HepG2 (cell line): ENCODE data around the gene IFT122. TPM values are rescaled to one million over a fixed set of nuclear protein-coding genes. Genes with fewer than 3 reads are reported as not detected.

Experiments used
- ATAC-seq: fragments of 200-7000 bp; cut with Tn5 transposase; 3 replicates; pipeline ENCODE4 v1.9.1; 2020; ENCODE audit warnings: mild to moderate bottlenecking, moderate library complexity
- BruUV-seq: library from RNA; stranded (reverse); fragments of 400-500 nt; replicated peaks from 2 replicates; lab custom pipeline; 2021; lab: Mats Ljungman, UMichigan
- CTCF ChIA-PET: fragments of 300-600 bp; formaldehyde crosslinking; extraction: SDS; loops from one replicate; lab custom pipeline; 2021; ENCODE audit warnings: low total read pairs, inconsistent platforms, low intra/inter-chr PET ratio; lab: Yijun Ruan, JAX
- POLR2A ChIA-PET: fragments of 350-600 bp; sonication (Branson Sonifier 250); formaldehyde crosslinking; loops from one replicate; lab custom pipeline; 2020; ENCODE audit warnings: antibody characterized with exemption, inconsistent platforms; lab: Yijun Ruan, JAX
- DNase-seq: peaks from one replicate; pipeline ENCODE4 v3.0.0-alpha.2; 2015; ENCODE audit warnings: low spot score
- FAIRE-seq: peaks from 3 replicates; lab custom pipeline; 2011; peaks lifted over from hg19 to GRCh38; lab: Jason Lieb, UNC
- H2AFZ ChIP-seq: one replicate; pipeline ENCODE4 v1.6.1; 2011; ENCODE audit warnings: low read length, inconsistent platforms
- H3K27ac ChIP-seq: fragments of 300-600 bp; 3 replicates; pipeline ENCODE4 v1.8.0; 2011; ENCODE audit warnings: mixed run types, mild to moderate bottlenecking, mixed read lengths, low read length, inconsistent platforms; ENCODE audit not compliant: insufficient read depth; ENCODE audit errors: extremely low read length
- H3K27me3 ChIP-seq, 2 experiments: fragments of 200-600 bp in 1 of 2; 2 replicates in 1 of 2; 3 replicates in 1 of 2; pipeline versions ENCODE4 v1.6.0 to v1.8.0; 2011; ENCODE audit warnings: low read length in 2 of 2, mild to moderate bottlenecking in 2 of 2, moderate library complexity in 2 of 2, inconsistent platforms in 1 of 2; ENCODE audit not compliant: insufficient read depth in 2 of 2, control insufficient read depth in 1 of 2
- H3K36me3 ChIP-seq, 2 experiments: fragments of 200-600 bp in 1 of 2; replicated peaks in 1 of 2; 2 replicates in 1 of 2; 3 replicates in 1 of 2; pipeline versions ENCODE4 v1.5.1 to v1.8.0; 2011; ENCODE audit warnings: low read length in 2 of 2, inconsistent platforms in 1 of 2; ENCODE audit not compliant: insufficient read depth in 2 of 2, control insufficient read depth in 1 of 2
- H3K4me1 ChIP-seq: 2 replicates; pipeline ENCODE4 v1.5.1; 2012; ENCODE audit warnings: low read length, inconsistent platforms; ENCODE audit not compliant: insufficient read depth
- H3K4me2 ChIP-seq: 2 replicates; pipeline ENCODE4 v1.6.0; 2011; ENCODE audit warnings: low read depth, low read length, inconsistent platforms
- H3K4me3 ChIP-seq, 3 experiments: fragments of 200-600 bp in 1 of 3; sonication (generic), shearing (Covaris generic) in 1 of 3; replicated peaks in 1 of 3; 2 replicates each; pipeline ENCODE4 v1.5.1; 2011 to 2016; ENCODE audit warnings: low read length in 3 of 3, inconsistent platforms in 2 of 3, low read depth in 2 of 3, mild to moderate bottlenecking in 2 of 3, control low read depth in 1 of 3, mixed read lengths in 1 of 3; ENCODE audit not compliant: insufficient read depth in 1 of 3
- H3K79me2 ChIP-seq: one replicate; pipeline ENCODE4 v1.6.1; 2011; ENCODE audit warnings: low read length, inconsistent platforms; ENCODE audit not compliant: insufficient read depth
- H3K9ac ChIP-seq: 2 replicates; pipeline ENCODE4 v1.6.0; 2011; ENCODE audit warnings: mild to moderate bottlenecking, low read depth, low read length, inconsistent platforms; ENCODE audit not compliant: insufficient read depth
- H3K9me3 ChIP-seq: 2 replicates; pipeline ENCODE4 v1.5.1; 2012; ENCODE audit warnings: mild to moderate bottlenecking, low read length
- H4K20me1 ChIP-seq: 2 replicates; pipeline ENCODE4 v1.6.0; 2011; ENCODE audit warnings: inconsistent platforms, mild to moderate bottlenecking, low read length, moderate library complexity; ENCODE audit not compliant: insufficient read depth
- AHR ChIP-seq: IDR thresholded peaks from 2 replicates; pipeline ENCODE4 v1.6.1; 2018; ENCODE audit warnings: missing genetic modification reagents, missing compliant biosample characterization
- NFKB2 ChIP-seq: sonication (generic); formaldehyde crosslinking; IDR thresholded peaks from 2 replicates; pipeline ENCODE4 v1.4.0; 2020; ENCODE audit warnings: missing genetic modification reagents, borderline replicate concordance
- PRDM15 ChIP-seq: sonication (generic); formaldehyde crosslinking; IDR thresholded peaks from 2 replicates; pipeline ENCODE4 v1.4.0; 2020; ENCODE audit warnings: missing genetic modification reagents
- RBAK ChIP-seq: sonication (generic); formaldehyde crosslinking; IDR thresholded peaks from 2 replicates; pipeline ENCODE4 v1.5.1; 2020; ENCODE audit warnings: mild to moderate bottlenecking, missing genetic modification reagents
- THAP9 ChIP-seq: sonication (generic); formaldehyde crosslinking; IDR thresholded peaks from 2 replicates; pipeline ENCODE4; 2020; ENCODE audit warnings: missing genetic modification reagents, mild to moderate bottlenecking, borderline replicate concordance
- ZNF180 ChIP-seq: sonication (generic); formaldehyde crosslinking; IDR thresholded peaks from 2 replicates; pipeline ENCODE4 v1.4.0; 2020; ENCODE audit warnings: low read depth, missing genetic modification reagents, borderline replicate concordance
- ZNF577 ChIP-seq: sonication (generic); formaldehyde crosslinking; IDR thresholded peaks from 2 replicates; pipeline ENCODE4 v1.4.0; 2020; ENCODE audit warnings: mild to moderate bottlenecking, low read depth, missing genetic modification reagents, borderline replicate concordance
- ZNF629 ChIP-seq: sonication (generic); formaldehyde crosslinking; conservative IDR thresholded peaks from 2 replicates; pipeline ENCODE4 v1.5.0; 2020; ENCODE audit warnings: missing genetic modification reagents
- WGBS: methylation state at CpG from one replicate; pipeline ENCODE4 v1.1.6; 2017; ENCODE audit warnings: low lambda C conversion rate; 5-methylcytosine and 5-hydroxymethylcytosine counted together
- in situ Hi-C: cut with HindIII; loops from 2 replicates; pipeline ENCODE4 v1.10.0; 2017; ENCODE audit warnings: low pct_unique_long_range_greater_than_20kb; ENCODE audit not compliant: extremely low pct_ligation_motif_present
- intact Hi-C: fragments of 100-400 bp; cut with micrococcal nuclease; formaldehyde crosslinking; loops from one replicate; pipeline ENCODE4 v1.10.0; 2022; ENCODE audit not compliant: unreplicated experiment
- polyA plus RNA-seq, 8 experiments: library from polyadenylated mRNA; depleted of rRNA in 3 of 8; stranded (reverse) in 7 of 8; unstranded in 1 of 8; fragments of >200 nt; fragmentation: Illumina TruSeq in 4 of 8; extraction: Trizol in 4 of 8; gene quantifications; 2 replicates each; pipeline versions ENCODE4 v1.2.1 to v1.2.3, GENCODE V29; 2011 to 2016; ENCODE audit warnings: low read depth in 4 of 8, missing spikeins in 1 of 8, mixed read lengths in 1 of 8; ENCODE audit not compliant: insufficient read depth in 1 of 8
- total RNA-seq, 5 experiments: library from RNA; depleted of rRNA; stranded (reverse); fragments of >200 nt; fragmentation: Illumina TruSeq; extraction: Trizol; gene quantifications; 2 replicates each; pipeline ENCODE4 v1.2.3, GENCODE V29; 2016; ENCODE audit warnings: low read depth in 1 of 5

Gene IFT122
- total and polyA plus RNA-seq, 2 of the 13 experiments (the other 11 are each of a cell fraction or from before 2014, with no cell fraction given) = 10.1 to 10.3 TPM

- TF ChIP-seq NFKB2 (CRISPR knock-in tag) (no peak), ZNF180 (no peak)
These were observed 63.7 kb downstream of the IFT122 start (continued) for GRCh38 chr3:129503471-129504291.

- no peak overlapping the region for H3K9ac ChIP-seq
- no TSS peak for BruUV-seq
- intact Hi-C loops = no loop called here
- CTCF ChIA-PET = no interaction called here
- no peaks in the 10 kb centered on the region for H3K79me2 ChIP-seq
- H2AFZ ChIP-seq = no peak overlapping the region
- no peak overlapping the region for H3K27ac ChIP-seq
- in situ Hi-C loops = no loop called here
- 0 out of 2 replicates have a peak, but pooled peaks have one; percentile 6 for TF ChIP-seq ZNF629 (CRISPR knock-in tag)
- TF ChIP-seq AHR (CRISPR knock-in tag) = no peak
- TF ChIP-seq RBAK = no peak
- peaks cover 8 to 9% of the 10 kb centered on the region in 2 experiments; a peak in 3 of 5 replicates for H3K36me3 ChIP-seq
- peaks cover 41% of the 10 kb centered on the region for H3K4me1 ChIP-seq
- FAIRE-seq = no peak
- ATAC-seq = no peak
- no peaks in the 10 kb centered on the region for H4K20me1 ChIP-seq
- no peak overlapping the region for H3K4me3 ChIP-seq
- DNase-seq = no peak
- WGBS = 95% methylated on average over 5 of the region's 5 CpGs
- H3K4me2 ChIP-seq = no peak overlapping the region
- no peaks in the 10 kb centered on the region for H3K27me3 ChIP-seq
- POLR2A ChIA-PET = no interaction called here
- H3K9me3 ChIP-seq = no peaks in the 10 kb centered on the region
These were observed 64.6 kb downstream of the IFT122 start for GRCh38 chr3:129504471-129505100.

GRCh38 chr3:129505341-129505740 is 65.3 kb downstream of the IFT122 start:
- no peaks in the 10 kb centered on the region for H3K9me3 ChIP-seq
- in situ Hi-C loops (no loop called here), intact Hi-C loops (no loop called here)
- no peaks in the 10 kb centered on the region for H4K20me1 ChIP-seq
- H3K27ac ChIP-seq = no peak overlapping the region
- DNase-seq (no peak), FAIRE-seq (no peak), ATAC-seq (no peak)
- no peak overlapping the region for H2AFZ ChIP-seq
- ChIA-PET POLR2A (no interaction called here), CTCF (no interaction called here)
- H3K9ac ChIP-seq = no peak overlapping the region
- no peak overlapping the region for H3K4me2 ChIP-seq
- H3K79me2 ChIP-seq = no peaks in the 10 kb centered on the region
- H3K4me3 ChIP-seq = no peak overlapping the region
- peaks cover 8 to 9% of the 10 kb centered on the region in 2 experiments; a peak in 3 of 5 replicates for H3K36me3 ChIP-seq
- H3K27me3 ChIP-seq = no peaks in the 10 kb centered on the region
- BruUV-seq = no TSS peak
- 99% methylated on average over 6 of the region's 6 CpGs for WGBS
- peaks cover 33% of the 10 kb centered on the region for H3K4me1 ChIP-seq
- no peak for TF ChIP-seq PRDM15 (CRISPR knock-in tag)
- no peak for TF ChIP-seq THAP9 (CRISPR knock-in tag)
- TF ChIP-seq ZNF577 (CRISPR knock-in tag) = no peak
